ENCODE measurements around the gene PRR33.
"Not testable (repeated sequence)": the region's sequence is repeated elsewhere in the genome, so short reads cannot be mapped to it uniquely, and the experiment has no call there.

The PRR33 gene

DNA sequence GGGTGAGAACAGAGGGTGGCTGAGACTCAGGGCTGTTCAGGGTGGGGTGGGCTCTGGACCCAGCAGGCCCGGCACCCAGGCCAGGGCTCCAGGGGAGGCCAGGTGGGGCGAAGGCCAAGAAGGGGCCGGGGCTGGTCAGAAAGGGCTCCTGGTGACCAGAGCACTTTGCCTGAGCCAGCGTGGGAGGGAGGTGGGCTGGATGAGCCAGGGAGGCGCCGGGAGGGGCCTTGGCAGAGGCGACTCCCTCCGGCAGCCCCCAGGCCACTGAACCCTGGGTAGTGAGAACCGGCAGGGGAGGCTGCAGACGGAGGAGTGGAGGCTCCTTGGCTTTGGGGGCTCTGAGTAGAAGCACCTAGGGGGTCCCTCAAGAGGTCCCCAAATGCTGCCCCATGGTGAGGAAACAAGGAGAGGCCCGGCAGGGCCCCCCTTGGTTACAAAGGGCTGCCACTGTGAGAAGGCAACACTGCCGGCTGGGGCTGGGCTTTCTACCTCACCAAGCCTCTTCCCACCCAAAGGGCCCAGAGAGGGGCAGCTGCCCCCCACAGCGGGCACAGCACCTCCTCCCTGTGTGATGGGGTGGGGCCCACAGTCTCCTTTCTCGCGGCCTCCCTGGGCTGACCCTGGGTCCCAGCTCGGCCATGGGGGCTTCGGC, 17.1 kb downstream of the PRR33 start:
- DNase-seq: peak; percentile 8

DNA sequence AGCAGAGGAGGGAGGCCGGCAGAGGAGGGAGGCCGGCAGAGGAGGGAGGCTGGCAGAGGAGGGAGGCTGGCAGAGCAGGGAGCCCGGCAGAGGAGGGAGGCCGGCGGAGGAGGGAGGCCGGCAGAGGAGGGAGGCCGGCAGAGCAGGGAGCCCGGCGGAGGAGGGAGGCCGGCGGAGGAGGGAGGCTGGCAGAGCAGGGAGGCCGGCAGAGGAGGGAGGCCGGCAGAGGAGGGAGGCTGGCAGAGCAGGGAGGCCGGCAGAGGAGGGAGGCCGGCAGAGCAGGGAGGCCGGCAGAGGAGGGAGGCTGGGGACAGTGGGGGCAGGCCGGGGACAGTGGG, 17.9 kb downstream of the PRR33 start:
- DNase-seq: not testable (repeated sequence)

DNA sequence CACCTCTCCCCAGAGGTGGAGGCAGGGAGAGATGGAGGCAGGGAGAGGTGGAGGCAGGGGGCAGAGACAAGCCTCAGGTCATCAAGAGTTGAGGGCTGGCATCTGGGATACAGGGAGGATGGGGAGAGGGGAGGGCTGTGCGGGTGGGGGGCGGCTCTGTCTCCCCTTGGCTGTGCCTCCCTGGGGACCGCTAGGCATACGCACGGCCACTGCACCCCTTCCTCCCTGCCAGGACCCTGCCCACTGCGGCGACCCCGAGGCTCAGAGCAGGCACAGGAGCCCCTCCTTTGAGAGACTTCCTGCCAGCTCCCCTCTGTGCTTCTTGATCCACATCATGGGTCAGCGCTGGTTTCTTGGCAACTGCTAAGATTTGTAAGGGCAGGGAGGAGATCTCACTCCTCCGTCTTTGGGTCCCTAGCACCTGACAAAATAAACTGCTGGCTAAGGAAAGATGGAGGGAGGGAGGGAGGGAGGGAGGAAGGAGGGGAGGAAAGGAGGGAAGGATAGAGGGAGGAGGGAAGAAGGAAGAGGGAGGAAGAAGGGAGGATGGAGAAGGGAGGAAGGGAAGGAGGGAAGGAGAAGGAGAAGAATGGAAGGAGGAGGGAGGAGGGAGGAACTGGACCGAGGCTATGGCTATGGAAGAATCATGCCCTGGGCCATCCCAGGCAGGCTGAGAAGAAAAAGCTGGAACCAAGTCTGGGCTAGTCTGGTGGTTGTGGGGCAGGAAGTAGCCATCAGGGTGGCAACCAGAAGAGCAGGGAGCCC, 18.5 kb downstream of the PRR33 start:
- peak; percentile 9 for DNase-seq

DNA sequence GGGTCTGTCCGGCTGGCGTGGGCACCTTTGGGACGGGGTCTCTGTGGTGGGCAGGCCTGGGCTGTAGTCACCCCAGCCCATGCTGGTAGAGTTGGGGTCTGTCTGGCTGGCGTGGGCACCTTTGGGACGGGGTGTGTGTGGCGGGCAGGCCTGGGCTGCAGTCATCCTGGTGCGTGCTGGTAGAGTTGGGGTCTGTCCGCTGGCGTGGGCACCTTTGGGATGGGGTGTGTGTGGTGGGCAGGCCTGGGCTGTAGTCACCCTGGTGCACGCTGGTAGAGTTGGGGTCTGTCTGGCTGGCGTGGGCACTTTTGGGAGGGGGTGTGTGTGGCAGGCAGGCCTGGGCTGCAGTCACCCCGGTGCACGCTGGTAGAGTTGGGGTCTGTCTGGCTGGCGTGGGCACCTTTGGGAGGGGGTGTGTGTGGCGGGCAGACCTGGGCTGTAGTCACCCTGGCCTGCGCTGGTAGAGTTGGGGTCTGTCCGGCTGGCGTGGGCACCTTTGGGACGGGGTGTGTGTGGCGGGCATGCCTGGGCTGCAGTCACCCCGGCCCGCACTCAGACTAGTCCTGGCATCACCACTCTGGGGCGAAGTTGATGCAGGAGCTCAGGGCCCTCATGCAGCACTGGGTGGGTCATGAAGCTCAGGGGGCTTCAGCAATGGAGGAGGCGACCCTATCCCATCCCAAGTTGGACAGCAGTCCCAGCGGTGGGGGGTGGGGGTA, 19.3 kb downstream of the PRR33 start:
- DNase-seq: peak; percentile 7

DNA sequence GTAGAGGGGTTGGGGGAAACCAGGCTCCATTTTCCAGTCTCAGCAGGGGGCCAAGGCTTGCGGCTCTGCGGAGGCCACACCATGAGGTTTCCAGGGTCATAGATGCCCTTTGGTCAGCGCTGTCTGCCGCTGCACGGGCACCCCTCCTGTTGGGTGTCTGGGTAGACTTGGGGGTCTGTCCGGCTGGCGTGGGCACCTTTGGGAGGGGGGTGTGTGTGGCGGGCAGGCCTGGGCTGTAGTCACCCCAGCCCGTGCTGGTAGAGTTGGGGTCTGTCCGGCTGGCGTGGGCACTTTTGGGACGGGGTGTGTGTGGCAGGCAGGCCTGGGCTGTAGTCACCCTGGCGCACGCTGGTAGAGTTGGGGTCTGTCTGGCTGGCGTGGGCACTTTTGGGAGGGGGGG, 20.2 kb downstream of the PRR33 start:
- DNase-seq: peak; percentile 9

DNA sequence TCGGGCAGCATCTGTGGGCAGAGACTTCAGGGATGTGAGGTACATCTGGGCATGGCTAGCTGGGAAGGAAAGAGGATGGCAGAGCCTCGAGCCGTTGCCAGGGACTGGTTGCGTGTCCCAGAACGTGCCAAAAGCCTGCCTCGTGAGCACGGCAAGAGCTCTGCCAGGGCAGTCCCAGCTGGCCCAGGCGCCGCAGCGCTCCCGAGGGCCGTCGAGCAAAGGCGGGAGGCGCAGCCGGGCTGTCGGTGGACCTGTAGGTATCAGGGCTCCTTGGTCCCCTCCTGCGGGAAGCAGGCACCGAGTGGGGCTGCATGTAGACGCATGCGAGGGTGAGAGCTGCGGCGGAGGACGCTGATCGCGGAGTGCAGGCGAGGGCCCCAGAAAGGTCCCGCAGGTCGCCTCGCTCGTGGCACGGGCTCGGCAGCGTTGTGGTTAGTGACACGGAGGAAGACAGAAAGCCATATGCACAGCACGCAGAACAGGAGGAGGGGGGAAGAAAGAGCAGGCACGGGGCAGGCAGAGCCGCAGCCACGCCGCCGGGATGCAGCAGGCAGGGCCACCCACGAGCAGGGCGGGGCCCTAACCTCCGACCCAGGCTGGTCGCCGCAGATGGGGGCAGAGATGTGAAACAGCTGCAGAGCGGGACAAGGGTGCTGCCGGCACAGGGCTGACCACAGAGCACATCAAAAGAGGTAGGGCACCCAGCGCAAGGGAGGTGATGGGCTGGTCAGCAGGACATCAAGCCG, 20.8 kb downstream of the PRR33 start:
- DNase-seq: peak; percentile 50

DNA sequence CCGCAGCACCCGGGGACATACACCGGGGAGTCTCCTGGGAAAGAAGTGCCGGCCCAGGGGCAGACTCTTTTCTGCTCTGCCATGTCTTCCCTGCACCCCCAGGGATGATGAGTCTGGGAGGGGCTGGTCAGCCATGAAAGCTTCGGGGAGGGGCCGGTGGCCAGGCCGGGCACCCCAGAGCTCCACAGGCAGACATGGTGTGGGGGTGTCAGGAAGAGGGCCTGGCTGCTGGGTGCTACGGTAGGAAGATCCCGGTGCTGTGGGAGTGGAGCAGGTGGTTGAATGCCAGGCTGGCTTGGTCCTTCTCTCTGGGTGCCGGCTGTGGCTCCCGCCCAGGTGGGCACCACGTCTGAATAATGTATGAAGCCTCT, 21.4 kb downstream of the PRR33 start:
- no peak for DNase-seq

DNA sequence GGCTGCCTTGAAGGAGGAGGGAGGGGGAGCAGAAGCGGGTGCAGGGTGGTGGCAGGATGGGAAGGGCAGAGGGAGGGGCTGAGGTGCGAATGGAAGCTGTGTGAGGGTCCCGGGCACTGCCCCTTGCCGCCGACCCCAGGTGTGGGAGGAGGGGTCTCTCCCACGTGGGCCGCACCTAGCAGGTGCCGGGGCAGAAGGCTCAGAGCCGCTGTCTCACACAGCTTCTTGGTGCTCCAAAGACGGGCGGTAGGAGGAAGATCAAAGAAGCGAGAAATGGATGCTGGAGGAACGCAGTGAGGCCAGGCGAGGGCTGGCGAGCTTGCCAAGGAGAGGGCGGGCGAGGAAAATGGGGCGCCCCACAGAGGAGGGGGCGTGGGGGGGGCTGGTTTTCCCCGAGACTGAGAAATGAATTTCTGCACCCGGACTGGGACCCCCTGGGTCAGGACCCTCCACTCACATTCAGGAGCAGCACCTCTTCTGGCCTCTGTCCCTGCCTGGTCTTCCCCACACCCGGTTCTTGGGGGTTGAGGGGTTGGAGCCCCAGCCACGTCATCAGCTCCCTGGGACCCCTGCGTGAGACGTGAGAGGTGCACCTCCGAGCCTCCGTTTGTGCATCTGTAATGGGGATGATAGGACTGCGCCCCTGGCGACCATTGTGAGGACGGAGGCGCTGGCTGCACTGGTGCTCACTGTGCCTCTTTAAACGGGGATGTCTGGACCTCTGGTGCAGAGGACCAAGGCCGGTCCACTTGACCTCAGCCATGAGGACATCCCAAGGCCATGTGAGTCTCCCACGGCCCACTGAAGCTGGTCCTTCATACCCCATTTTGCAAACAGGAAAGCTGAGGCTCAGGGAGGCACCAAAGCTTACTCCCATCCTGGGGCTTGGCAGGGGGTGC, 22.0 kb downstream of the PRR33 start:
- no peak for DNase-seq

DNA sequence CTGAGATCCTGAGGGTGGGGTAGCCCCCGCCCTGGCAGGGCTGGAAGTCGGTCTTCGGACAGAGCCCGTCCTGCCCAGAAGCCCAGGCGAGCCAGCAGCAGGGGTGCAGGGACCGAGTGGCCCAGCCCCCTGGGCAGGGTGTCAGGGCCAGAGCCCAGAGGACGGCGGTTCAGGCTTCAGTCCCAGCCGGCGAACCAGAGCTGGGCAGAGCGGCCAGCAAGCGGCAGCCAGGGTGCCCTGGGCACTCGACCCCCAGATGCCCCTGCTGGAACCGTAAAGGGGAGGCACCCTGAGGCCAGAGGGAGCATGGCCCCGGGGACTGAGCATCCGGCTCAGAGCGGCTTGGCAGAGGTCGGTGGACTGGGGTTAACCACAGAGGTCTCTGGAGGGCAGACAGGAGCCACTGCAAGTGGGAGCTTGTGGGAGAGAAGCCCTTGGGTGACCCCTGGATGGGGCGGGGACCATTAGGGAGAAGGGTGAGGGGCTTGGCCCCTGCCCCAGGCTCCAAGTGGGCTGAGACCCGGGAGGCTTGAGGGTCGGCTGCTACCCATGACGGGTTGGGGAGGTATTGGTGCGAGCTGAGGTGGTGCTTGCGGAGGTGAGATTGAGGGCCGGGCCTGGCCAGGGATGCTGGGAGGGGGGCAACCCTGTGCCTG, 22.9 kb downstream of the PRR33 start:
- DNase-seq: no peak

DNA sequence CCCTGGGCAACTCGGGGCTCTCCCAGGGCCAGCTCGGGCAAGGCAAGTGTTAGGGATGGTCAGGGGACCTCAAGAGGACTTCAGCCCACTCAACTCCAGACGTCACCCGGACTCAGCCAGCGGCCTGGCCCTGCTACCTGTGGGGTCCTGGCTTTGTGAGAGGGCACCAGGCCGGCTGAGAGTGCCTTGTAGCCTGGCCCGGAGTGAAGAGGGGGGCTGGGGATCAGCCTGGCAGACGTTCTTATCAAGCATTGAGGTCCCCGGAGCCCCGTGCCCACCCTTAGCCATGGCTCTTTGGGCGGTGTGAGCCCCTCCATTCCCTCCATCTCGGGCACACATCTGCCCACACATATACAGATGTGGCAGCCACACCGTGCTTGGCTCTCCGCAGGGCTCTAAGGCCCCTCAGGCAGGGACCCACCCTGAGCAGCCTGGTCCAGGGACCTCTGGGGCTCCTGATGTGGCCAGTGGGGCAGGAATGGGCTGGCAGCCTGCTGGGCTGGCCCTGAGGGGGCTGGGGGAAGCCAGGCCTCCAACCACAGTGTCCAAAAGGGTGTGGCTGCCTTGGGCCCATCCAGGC, 23.5 kb downstream of the PRR33 start:
- DNase-seq: no peak

DNA sequence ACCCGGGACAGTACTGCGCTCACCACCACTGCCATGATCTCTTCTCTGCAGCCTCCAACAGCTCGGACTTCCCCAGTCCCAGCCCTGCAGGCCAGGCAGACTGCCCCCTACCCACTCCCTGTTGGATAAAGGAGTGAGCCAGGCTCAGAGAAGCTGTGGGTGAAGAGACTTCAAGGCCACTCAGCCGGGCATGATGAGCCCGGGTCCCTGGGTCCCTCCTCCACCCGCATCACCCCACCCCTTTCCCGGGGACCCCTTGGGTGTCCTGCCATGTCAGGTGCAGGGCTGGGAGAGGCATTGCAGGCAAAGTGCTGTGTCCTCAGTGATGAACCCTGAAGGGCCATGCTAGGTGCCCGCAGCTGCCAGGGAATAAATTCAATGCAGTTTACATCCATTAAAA, 24.3 kb downstream of the PRR33 start:
- no peak for DNase-seq

DNA sequence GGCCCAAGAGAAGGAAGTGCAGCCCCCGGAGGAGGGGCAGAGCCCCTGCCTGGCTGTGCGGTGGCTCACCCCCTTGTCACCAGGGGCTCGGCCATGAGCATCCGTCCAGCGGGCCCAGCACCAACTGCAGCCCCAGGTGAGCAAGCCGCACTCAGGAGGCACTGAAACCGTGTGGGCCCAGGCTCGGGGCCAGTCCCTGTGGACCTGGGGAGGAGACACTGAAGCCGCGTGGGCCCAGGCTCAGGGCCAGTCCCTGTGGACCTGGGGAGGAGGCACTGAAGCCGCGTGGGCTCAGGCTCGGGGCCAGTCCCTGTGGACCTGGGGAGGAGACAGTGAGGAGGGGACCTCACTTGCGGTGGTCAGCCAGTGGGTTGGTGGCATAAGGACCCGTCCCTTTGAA, 24.9 kb downstream of the PRR33 start:
- DNase-seq: no peak

DNA sequence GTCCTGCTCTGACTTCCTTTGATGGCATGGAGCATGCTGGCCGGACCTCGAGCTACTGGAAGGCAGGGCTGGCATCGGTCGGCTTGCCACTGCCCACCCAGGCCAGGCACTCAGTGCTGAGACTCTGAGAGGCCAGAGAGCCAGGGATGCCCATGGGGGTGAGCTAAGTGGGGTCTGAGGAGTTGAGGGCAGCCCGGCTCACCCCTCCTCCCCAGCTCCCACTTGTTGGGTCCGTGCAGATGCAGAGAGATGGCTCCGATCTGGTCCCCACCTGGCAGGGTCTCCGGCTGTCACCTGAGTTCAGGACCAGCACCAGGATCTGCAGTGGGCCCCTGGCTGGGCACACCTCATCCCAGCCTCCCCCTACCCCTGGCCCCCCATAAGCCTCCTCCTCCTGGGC, 25.5 kb downstream of the PRR33 start:
- DNase-seq: no peak

DNA sequence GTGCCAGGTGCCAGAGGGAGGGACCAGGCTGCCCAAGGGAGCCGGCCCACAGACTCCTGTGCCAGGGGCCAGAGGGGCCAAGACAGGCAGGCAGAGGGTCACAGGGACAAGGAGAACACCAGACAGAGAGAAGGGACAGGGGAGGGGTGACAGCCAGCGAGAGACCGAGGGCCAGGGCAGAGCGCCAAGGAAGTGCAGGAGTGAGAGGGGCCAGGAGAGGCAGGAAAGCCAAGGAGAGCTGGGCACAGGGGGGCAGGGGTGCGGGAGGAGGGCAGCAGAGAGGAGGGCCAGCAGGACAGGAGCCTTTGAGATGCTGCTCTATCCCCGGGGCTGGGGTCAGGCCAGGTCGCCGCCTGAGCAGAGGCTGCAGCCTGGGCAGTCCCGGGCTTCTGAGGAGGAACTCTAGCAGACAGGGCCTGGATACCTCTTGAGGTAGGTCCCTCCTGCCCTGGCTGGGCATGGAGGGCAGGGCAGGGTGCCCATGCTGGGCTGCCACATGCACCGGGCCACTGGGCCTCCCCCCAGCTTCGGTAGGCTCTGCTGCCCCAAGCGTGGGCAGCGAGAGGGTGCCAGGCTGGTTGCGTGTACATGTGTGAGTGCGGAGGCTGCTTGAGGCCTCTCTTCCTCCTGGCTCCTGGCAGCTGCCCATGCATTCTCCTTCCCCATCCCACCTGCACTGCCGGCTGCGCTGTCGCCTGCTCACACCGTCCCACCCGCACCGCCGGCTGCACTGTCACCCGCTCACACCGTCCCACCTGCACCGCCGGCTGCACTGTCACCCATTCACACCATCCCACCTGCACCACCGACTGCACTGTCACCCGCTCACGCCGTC, 26.6 kb downstream of the PRR33 start:
- DNase-seq: no peak

DNA sequence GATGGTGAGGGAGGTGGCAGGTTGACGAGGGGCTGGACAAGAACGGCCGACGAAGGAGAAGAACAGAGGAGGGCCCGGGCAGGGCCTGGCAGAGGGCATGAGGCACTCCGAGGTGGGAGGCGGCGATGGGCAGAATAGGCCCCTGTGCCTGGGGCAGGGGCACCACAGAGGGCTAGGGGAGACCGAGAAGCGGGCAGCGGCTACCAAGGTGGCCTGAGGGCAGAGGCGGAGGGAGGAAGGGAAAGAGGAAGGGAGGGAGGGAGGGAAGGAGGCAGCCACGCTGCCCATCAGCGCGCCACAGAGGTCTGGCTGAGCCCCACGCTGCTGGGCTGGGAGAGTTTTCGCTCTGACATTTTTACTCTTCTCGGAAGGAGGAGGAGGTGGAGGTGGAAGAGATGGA, 27.5 kb downstream of the PRR33 start:
- DNase-seq: no peak

DNA sequence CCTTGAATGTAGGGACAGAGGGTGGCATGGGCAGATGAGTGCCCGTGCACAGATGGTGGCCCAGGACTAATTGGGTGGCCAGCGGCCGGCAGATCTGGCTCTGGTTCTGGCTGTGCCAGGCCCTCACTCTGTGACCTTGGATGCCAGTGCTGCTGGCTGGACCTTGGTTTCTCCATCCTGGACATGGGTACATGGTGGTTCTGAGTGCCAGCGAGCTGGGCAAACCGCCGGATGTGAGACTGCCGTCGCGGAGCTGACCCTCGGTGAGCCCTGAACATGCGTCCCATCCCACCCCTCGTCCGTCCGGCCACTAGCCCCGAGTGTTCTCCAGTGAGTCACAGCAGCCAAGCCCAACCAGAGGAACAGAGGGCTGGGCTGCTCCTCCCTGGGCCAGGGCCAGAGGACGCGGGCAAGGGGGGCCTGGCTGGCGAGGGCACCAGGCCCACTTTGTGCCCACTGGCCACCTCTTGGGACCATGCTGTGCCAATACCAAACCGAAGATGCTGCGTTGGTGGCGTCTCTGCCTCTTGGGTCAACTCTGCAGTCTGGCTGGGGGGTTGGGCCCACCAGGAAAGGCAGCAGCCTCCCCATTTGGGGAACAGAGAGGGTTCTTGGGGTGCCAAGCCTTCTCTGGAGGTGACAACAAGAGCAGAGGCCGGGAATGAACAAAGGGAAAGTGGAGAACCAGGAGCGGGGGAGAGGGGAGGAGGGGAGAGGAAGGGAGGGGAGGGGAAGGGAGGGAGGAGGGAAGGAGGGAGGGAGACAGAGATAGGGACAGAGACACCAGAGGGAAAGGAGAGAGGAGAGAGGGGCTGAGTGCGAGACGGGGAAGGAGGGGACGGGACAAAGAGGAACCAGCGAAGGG, 28.1 kb downstream of the PRR33 start:
- no peak for DNase-seq

DNA sequence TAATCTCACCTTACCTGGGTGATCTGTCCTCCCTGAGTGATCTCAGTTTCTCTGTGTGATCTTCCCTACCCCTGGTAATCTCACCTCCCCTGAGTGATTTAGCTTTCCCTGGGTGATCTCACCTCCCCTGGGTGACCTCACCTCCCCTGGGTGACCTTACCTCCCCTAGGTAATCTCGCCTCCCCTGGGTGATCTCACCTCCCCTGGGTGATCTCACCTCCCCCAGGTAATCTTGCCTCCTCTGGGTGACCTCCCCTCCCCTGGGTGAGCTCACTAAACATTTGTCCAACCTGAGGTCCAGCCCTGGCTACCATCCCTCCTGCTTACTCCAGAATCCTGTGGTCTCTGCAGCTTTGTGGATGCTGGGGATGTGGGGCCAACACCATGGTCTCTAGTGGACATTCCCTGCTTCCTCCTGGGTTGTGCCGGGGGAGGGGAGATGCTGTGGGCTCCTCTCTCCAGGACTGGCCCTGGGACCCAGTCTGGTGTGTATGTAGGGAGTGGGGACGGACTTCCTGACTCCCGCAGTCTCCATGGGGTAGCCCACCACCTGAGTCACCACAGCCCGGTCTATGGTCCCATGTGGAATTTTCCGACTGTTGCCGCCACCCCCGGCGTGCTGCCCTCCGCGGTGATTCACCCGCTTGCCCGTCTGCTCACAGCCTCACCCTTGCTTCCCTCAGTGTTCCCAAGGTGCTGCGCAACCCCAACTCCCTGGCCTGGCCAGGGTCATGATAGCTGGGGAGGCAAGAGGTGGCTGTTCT, 28.9 kb downstream of the PRR33 start:
- DNase-seq: no peak

Data from activated naive CD4-positive, alpha-beta T cell treated with anti-CD3 and anti-CD28 coated beads, Interleukin-2, amount 50 U/mL, for 16 hours (primary cell).